ENCODE data around the gene MPND.
A peak's percentile ranks its signal among the peaks of the same experiment; 100 is the strongest.
"Not testable (repeated sequence)": the region's sequence is repeated elsewhere in the genome, so short reads cannot be mapped to it uniquely, and the experiment has no call there.

The MPND gene

DNA sequence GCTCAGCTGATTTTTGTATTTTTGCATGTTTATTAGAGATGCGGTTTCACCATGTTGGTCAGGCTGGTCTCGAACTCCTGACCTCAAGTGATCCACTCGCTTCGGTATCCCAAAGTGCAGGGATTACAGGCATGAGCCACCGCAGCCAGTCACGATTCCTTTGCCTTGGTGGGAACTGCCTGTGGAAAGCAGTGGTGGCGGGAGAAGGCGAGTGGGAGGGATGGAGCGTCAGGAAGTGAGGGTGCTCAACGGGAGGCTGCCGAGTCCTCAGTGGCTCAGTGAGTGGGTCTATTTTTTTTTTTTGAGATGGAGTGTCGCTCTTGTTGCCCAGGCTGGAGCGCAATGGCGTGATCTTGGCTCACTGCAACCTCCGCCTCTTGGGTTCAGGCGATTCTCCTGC, 5.9 kb downstream of the MPND start:
- not testable (repeated sequence) for ATAC-seq, DNase-seq

GRCh38 chr19:4350111-4350510, 6.7 kb downstream of the MPND start:
- ATAC-seq = no peak
- no peak for DNase-seq

- DNase-seq = no peak
- no peak for ATAC-seq
Measured at GRCh38 chr19:4350726-4351125, 7.4 kb downstream of the MPND start.

DNA sequence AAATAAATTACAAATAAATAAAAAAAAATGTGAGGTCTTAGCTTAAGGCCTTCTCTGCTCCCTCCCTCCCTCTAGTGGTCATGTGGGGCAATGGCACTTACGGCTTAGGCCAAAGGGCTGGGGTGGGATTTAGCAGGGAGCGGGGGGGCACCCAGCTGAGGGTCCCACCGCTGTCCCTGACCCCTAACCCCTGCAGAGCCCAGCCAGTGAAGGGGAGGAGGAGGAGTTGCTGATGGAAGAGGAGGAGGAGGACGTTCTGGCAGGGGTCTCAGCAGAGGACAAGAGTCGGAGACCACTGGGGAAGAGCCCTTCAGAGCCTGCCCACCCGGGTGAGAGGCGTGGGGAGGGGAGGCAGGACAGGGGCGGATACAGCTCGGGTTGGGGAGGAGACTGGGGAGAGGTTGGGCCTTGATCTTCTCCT, 9.3 kb downstream of the MPND start:
- ATAC-seq = peak; percentile 58
- peak; percentile 74 for DNase-seq

DNA sequence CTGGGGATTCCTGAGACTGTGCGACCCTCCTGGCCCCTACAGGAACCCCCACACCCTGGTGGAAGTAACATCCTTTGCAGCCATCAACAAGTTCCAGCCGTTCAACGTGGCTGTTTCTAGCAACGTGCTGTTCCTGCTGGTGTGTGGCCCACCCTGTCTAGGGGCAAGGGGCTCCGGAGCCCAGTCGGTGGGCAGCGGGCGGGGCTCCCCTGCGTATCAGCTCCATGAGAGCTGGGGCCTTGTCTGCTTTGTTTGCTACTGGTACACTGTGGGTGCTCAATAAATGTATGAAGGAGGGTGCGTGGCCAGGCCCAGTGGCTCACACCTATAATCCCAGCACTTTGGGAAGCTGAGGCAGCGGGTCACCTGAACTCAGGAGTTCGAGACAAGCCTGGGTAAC, 10.9 kb downstream of the MPND start:
- ATAC-seq (no peak), DNase-seq (no peak)

DNA sequence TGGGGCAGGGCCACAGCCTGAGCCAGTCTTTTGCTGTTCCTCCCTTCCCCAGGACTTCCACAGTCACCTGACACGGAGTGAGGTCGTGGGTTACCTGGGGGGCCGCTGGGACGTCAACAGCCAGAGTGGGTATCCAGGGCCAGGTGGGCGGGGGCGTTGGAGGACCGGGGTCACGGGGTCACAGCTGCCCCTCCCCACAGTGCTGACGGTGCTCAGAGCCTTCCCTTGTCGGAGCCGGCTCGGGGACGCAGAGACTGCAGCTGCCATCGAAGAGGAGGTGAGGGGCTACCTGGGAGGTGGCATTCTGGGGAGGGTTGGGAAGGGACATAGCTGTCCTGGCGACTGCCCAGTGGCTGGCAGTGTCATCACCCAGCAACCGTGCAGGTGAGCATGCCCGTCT, 11.5 kb downstream of the MPND start:
- DNase-seq = no peak
- no peak for ATAC-seq

GRCh38 chr19:4357095-4357797, 13.9 kb downstream of the MPND start:
- DNase-seq (no peak), ATAC-seq (no peak)

- ATAC-seq = no peak
- no peak for DNase-seq
Measured at GRCh38 chr19:4357921-4358326, 14.6 kb downstream of the MPND start.

- ATAC-seq (no peak), DNase-seq (no peak)
Measured at GRCh38 chr19:4358709-4359626, 15.6 kb downstream of the MPND start.

DNA sequence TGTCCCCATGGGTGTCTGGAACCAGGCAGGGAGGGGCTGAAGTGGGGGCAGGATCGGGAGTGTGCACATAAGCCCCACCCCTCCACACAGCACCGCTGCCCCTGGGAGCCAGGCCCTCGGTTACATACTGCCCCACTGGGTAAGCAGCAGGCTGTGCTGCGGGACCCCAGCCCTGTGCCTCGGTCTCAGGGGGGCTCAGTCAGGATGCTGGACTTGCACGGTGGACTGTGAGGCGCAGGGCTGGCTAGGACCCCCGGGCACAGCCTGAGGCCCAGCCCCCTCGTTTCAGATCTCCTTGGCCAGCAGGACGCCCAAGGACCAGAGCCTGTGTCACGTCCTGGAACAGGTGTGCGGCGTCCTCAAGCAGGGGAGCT, 16.3 kb downstream of the MPND start:
- ATAC-seq (no peak), DNase-seq (no peak)

DNA sequence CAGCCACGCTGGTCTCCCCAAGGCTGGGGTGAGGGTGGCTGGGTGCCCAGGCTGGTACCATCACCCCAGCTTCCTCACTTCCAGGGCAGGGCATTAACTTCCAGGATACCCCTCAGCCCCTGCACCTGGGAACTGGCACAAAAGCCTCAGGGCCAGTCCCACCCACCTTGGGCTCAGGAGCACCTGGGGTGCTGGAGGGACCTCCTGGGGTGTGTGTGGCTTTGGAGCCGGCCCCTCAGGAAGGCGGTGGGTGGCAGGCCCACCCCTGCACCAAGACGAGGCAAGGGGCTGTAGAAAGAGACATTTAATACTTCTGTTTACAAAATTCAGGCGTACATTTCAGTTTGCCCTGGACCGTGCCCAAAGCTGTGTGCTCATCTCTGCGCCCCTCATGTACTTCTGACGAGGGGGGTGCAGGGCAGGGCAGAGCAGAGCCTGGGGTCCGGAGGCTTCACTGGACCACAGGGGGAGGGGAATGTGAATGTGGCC, 16.8 kb downstream of the MPND start:
- no peak for DNase-seq
- no peak for ATAC-seq

- no peak for DNase-seq
Measured at GRCh38 chr19:4360641-4361151, 17.3 kb downstream of the MPND start.

GRCh38 chr19:4361152-4362046, 18.0 kb downstream of the MPND start:
- no peak for DNase-seq
- no peak for ATAC-seq

More at GRCh38 chr19:4360641-4361151, 17.3 kb downstream of the MPND start:
- ATAC-seq = no peak

- ATAC-seq (no peak), DNase-seq (no peak)
Measured at GRCh38 chr19:4362101-4362828, 18.9 kb downstream of the MPND start.

DNA sequence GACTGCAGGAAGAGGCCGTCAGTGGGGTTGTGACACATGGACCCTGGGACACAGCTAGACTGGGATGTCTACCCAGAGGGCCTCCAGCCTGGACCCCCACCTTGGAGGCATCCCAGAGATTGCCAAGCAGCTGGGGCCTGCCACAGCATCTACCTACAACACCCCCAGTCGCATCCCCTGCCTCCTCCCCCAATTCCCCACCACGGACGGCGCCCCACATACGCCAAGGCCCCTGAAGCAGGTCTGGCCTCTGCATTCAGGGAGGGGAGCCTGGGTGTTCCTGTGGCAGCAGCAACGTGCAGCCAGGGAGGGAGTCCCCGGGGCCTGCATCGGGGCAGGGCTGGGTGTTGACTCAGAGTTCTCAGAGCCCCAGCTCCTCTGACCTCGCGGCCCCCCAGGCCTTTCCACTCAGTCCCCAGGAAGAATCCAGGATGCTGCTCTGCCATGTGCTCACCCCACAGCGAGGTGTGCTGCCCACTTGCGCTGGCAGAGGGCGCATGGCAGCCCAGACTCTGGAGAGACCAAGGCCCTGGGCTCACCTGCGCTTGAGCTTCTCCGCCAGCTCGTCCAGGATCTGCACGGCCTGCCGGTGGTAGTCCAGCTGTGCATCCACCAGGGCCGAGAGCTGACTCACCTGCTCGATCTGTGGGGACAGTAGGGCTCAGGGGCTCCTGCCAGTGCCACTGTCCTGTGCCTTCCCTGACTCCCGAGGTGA, 19.6 kb downstream of the MPND start:
- ATAC-seq = no peak
- no peak for DNase-seq

DNA sequence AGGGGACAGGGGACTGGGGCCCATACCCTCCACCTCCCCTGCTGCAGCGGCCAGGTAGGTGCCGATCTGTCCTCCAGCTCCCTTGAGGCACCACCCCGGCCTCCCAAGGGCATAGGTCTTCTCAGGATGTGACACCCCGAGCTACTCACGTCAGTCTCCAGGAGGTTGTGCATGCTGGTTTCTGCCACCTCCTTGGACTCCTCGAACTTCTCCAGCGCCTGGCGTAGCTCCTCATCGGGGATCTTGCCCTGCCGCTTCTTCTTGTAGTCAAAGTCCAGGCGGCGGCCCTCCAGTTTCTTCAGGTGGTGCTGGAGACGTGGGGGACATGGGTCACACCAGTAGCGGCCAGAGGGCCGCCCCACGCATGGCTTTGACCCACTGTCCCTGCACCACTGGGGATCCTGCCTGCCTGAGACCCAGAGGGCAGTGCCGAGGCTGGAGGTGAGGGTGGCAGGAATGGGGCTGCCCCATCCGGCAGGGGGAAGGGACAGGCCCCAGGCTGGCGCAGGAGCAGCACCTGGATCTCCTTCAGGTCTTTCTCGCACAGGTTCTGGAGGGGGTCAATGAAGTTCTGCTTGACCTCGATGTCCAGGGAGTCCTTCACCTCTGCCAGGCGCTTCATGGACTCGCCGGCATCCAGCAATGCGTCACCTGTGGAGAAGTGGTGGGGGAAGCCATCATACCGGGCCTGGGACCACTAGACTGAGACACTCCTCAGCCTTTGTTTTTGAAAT, 20.4 kb downstream of the MPND start:
- ATAC-seq = no peak
- DNase-seq = no peak

GRCh38 chr19:4365341-4365740, 22.0 kb downstream of the MPND start:
- DNase-seq (no peak), ATAC-seq (no peak)

DNA sequence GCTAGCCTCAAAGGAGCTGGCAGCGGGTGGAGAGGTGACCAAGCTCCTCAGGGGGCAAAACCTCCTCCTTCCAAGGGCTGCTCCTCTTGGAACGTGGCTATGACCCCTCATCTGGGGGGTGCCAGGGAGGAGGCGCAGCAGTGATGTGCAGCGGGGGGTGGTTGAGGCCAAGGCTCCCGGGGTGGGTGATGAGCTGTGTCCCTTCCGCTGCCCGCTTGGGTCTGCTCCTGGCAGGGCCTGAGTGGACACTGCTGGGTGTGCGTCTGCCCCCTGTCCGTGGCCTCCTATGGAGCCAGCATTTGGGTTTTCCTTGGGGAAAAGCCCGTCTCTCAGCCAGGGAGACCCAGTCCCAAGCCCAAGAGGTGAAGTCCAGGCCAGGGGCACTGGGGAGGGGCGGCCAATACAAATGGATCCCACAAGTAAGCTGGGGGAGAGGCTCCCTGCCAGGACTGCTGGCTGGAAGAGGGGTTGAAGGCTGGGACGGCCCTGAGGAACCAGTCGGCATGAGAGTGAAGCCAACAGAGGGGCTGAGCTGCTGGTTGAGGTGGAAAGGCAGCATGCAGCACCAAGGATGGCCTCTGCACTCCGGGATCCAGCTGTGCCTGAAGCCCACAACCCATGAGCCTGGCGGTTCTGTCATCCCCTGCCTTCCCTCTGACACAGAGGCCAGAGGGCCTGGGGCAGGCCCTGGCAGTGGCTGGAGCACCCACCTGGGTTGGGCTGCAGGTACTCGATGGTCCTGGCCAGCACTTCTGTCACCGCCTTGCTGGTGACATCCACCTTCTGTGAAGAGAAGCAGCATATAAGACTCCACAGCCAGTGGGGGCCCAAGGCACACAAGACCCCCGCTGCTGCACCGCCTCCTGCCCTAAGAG, 22.7 kb downstream of the MPND start:
- no peak for ATAC-seq
- DNase-seq = no peak
